GM20000 (cell line): Measurements from ENCODE around the gene RAB25.
A peak's percentile ranks its signal among the peaks of the same experiment; 100 is the strongest.

Experiments used
- DNase-seq: peaks from one replicate; pipeline ENCODE4 v3.0.0; 2012; ENCODE audit warnings: low spot score
- TF ChIP-seq, protein P1 (sequence below): IDR thresholded peaks from 2 replicates; pipeline ENCODE4 v1.5.1; 2012; ENCODE audit warnings: mild to moderate bottlenecking, control low read depth; ENCODE audit errors: extremely low read depth, missing control alignments

Gene RAB25

DNA sequence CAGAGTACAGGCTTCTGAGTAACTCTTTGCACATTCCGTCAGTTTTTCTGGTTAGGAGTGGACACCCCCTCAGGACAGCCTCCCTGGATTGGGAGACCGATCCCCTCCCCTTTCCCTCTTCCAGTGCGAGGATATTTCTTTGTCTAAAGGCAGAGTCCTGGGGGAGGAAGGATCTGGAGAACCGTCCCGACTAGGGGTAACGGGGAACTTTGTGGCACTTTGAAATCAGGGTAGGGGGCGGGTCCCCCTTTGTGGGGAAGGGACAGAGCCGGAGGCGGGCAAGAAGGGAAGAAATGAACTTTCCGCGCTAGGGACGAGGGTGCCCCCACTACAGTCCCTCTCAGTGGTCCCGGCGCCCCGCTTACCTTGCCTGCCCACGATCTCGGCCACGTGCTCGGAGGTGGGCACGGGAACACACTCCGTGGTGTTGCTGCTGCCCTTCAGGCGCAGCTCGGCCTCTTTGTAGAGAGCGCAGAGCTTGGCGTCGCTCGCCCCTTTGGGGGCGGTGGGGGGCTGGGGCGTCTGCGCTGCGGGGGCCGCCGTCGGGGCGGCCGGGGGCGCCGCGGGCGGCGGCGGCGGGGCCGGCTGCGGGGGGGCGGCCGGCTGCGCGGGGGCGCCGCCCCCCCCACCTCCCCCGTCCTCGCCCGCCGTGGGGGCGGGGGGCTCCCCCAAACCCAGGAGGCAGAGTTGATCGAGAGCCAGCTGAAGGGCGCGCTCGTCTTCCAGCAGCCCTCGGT, 20.4 kb downstream of the RAB25 start:
- TF ChIP-seq, protein P1, sequence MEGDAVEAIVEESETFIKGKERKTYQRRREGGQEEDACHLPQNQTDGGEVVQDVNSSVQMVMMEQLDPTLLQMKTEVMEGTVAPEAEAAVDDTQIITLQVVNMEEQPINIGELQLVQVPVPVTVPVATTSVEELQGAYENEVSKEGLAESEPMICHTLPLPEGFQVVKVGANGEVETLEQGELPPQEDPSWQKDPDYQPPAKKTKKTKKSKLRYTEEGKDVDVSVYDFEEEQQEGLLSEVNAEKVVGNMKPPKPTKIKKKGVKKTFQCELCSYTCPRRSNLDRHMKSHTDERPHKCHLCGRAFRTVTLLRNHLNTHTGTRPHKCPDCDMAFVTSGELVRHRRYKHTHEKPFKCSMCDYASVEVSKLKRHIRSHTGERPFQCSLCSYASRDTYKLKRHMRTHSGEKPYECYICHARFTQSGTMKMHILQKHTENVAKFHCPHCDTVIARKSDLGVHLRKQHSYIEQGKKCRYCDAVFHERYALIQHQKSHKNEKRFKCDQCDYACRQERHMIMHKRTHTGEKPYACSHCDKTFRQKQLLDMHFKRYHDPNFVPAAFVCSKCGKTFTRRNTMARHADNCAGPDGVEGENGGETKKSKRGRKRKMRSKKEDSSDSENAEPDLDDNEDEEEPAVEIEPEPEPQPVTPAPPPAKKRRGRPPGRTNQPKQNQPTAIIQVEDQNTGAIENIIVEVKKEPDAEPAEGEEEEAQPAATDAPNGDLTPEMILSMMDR: no peak
- DNase-seq: no peak

DNA sequence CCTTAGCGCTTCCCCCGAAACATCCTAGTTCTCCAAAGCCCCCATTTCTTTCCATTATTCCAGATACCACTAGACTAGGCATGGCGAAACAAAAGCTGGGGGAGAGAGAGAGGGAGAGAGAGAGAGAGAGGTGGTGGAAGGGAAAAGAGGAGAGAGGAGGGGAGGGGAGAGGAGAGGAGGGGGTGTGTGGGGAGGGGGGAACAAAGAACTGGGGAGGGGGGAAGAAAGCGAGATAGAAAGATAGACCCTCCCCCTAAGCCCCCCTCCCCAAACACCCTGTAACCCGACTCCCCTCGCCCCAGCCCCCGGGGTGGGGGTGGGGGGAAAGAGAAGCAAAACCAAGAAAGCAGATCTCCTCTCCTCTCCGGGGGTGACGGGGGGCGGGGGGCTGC, 21.0 kb downstream of the RAB25 start:
- DNase-seq: no peak
- TF ChIP-seq, protein P1: no peak

DNA sequence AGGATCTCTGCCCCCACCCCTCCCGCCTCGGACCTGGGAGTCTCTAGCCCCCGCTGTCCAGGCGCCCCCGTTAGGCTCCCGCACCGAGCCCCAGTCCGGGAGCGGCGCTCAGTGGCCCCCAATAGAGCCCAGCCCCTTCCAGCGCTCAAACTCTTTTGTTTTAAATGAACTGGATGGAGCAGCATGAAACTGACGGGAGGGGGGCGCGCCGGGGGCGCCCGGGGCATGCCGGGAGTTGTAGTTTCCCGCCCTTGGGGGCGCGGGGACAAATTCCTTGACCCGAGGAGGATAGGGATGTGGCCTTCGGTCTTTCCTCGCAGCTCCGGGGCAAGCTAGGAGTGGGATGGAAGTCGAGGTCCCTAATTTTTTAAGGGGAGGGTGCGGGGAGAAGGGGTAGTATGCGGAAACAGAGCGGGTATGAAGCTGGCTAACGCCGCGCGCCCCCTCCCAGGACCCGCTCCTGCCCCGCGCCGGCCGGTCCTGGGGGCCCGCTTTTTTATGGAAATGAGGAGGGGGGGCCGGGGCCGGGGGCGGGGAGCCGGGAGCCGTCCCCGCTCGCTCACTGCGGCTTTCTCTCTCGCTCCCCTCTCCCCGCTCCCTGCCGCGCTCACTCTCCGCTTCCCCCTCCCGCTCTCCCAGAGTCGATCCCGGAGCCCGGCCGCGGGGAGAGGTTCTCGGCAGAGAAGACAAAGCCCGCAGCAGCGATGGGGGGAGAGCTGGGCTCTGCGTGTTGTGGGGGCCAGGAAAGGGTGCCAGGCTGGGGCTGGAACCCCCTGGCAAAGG, 21.5 kb downstream of the RAB25 start, which contains the start of gene MEX3A:
Gene MEX3A (minus strand): TSS at position 157 of the 783 bp plus-strand sequence. CDS start 467 bp downstream, outside the sequence.
- peak; percentile 92 for DNase-seq
- TF ChIP-seq, protein P1: no peak

DNA sequence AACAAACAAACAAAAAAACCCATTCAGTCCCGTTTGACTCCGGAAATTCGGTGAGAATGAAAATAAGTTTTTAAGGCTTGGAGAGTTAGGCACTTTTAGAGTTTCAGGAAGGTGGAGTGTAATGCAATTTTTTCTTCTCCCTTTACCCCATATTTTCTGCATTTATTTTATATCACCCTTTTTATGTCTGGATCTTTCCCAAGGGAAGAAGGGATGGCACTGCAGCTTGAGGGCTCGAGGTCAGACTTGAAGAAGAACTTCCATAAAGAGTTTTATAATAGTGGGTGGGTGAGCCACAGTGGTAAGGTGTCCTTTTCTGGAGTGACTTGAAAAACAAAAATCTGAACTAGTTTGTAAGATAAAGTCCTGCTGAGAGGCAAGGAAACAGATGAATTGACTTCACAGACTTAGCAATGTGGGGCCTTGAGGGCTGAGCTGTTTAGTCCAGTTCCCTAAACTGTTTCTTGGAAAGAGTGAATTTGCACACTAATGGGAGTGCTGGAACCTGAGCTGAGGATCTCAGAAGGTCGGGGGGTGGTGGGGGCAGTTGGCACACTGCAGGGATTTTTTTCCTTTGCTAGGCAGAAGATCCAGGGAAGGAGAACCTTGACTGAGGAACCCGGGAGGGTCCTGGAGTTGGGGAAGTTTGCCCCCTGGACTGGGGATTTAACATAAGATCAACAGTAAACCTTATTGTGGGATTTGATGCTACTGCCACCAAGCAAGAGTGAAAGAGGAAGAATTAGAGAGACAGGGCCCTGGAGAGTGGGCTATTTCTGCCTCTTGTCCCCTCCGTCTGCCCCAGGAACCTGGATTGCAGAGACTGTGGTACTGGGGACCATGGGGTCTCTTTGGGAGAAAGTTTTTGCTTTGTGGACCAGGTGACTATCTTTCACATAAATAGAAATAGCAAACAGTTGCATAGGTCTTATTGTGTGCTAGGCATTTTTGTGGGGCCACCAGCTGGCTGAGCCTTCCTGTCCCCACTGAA, 23.1 kb downstream of the RAB25 start:
- TF ChIP-seq, protein P1: no peak
- no peak for DNase-seq

DNA sequence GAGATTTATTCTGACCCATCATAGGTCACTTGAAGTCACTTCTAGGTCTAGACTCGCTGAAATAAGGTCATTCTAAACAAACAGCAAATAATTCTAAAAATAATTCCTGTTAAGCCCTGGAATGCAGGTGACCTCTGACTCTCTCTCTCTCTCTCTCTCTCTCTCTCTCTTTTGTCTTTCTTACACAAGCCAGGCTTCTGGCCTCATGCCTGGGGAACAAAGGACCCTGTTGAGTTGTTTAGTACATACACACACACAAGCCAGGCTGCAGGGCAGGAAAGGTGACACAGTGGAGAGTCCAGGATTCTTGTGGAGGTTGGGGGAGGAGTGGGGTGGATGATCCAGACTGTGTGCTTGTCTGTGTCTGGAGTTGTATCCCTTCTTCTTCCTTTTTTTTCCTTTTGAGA, 25.3 kb downstream of the RAB25 start:
- TF ChIP-seq, protein P1: no peak
- no peak for DNase-seq

DNA sequence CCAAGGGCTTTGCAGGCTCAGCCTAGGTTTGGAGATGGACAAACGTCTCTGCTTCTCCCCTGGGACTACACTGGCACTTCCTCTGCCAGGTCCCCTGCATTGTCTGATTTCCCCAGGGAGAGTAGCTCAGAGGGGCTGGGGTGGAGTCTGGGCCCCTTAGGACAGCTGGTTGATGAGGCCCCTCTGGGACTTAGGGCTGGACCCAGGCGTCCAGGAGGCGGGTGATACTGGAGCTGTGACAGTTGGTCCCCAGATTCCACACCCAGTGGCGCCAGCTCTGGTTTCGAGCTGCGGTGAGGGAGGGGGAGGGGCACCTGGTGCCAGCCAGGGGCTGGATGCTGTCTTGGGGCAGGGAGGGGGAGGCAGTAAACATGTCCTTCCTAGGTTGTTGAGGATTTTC, 28.7 kb downstream of the RAB25 start:
- TF ChIP-seq, protein P1: no peak
- DNase-seq: no peak
